ENCODE measurements around the gene CREB3L4.

GRCh38 chr1:153945131-153945794 is 22.4 kb upstream of the CREB3L4 start:
- TF ChIP-seq YY1 (IDR thresholded peaks at IDR 0.05; ENCODE audit: insufficient read depth, insufficient read length) = no peak
- TF ChIP-seq ZNF274 (IDR thresholded peaks at IDR 0.05; ENCODE audit: low read depth, low read length) = no peak
- TF ChIP-seq SUZ12 (IDR thresholded peaks at IDR 0.05; ENCODE audit: extremely low read depth, insufficient read depth, insufficient read length) = no peak
